Neural progenitor cell (in vitro differentiated cells): ENCODE results near the gene ERGIC1. TPM values are rescaled to one million over a fixed set of nuclear protein-coding genes. Genes with fewer than 3 reads are reported as not detected.

ENCODE experiments used
- DNase-seq: peaks from one replicate; pipeline ENCODE4 v3.0.0-alpha.2; 2016; ENCODE audit warnings: low spot score
- H2AFZ ChIP-seq: fragments of 200-600 bp; sonication (generic); replicated peaks from 2 replicates; pipeline ENCODE4 v1.6.1; 2016; ENCODE audit warnings: antibody characterized with exemption
- H3F3A ChIP-seq: fragments of 200-600 bp; sonication (generic); 2 replicates; pipeline ENCODE4 v1.6.1; 2016; ENCODE audit warnings: antibody characterized with exemption, low read depth
- H3K27ac ChIP-seq: fragments of 200-600 bp; sonication (generic); 2 replicates; pipeline ENCODE4 v1.5.1; 2016; ENCODE audit warnings: mild to moderate bottlenecking
- H3K27me3 ChIP-seq: fragments of 200-600 bp; sonication (generic); 2 replicates; pipeline ENCODE4 v1.6.1; 2016; ENCODE audit warnings: mild to moderate bottlenecking, moderate library complexity
- H3K36me3 ChIP-seq: fragments of 200-600 bp; sonication (generic); 2 replicates; pipeline ENCODE4 v1.5.1; 2016
- H3K4me1 ChIP-seq: fragments of 200-600 bp; sonication (generic); 2 replicates; pipeline ENCODE4 v1.6.1; 2016; ENCODE audit warnings: mixed run types
- H3K4me2 ChIP-seq: fragments of 200-600 bp; sonication (generic); 2 replicates; pipeline ENCODE4 v1.6.1; 2016
- H3K4me3 ChIP-seq: fragments of 200-600 bp; sonication (generic); 2 replicates; pipeline ENCODE4 v1.5.1; 2016
- H3K79me2 ChIP-seq: fragments of 200-600 bp; sonication (generic); 2 replicates; pipeline ENCODE4 v1.6.1; 2016; ENCODE audit warnings: low read depth
- H3K9ac ChIP-seq: fragments of 200-600 bp; sonication (generic); 2 replicates; pipeline ENCODE4 v1.6.1; 2016
- H3K9me3 ChIP-seq: fragments of 200-600 bp; sonication (generic); 2 replicates; pipeline ENCODE4 v1.5.1; 2016; ENCODE audit warnings: low read depth
- H4K20me1 ChIP-seq: fragments of 200-600 bp; sonication (generic); 2 replicates; pipeline ENCODE4 v1.6.1; 2016; ENCODE audit warnings: low read depth
- H3K27ac Mint-ChIP-seq: 3 replicates; pipeline ENCODE4 v1.8.0; 2021; ENCODE audit warnings: mixed read lengths
- H3K27me3 Mint-ChIP-seq: 2 replicates; pipeline ENCODE4 v1.8.0; 2022; ENCODE audit warnings: low read depth, mild to moderate bottlenecking, inconsistent platforms, moderate library complexity, mixed read lengths; ENCODE audit not compliant: insufficient read depth
- H3K36me3 Mint-ChIP-seq: 3 replicates; pipeline ENCODE4 v1.8.0; 2021; ENCODE audit warnings: mixed read lengths
- H3K4me1 Mint-ChIP-seq: 3 replicates; pipeline ENCODE4 v1.8.0; 2021; ENCODE audit warnings: mixed read lengths
- H3K4me3 Mint-ChIP-seq: 3 replicates; pipeline ENCODE4 v1.8.0; 2021; ENCODE audit warnings: mild to moderate bottlenecking, moderate library complexity, mixed read lengths
- H3K9me3 Mint-ChIP-seq: 3 replicates; pipeline ENCODE4 v1.8.0; 2020; ENCODE audit warnings: mixed read lengths
- CTCF ChIP-seq: fragments of 200-600 bp; sonication (generic); IDR thresholded peaks from 2 replicates; pipeline ENCODE4 v1.5.1; 2017; ENCODE audit warnings: antibody characterized with exemption, mild to moderate bottlenecking
- EZH2 ChIP-seq: fragments of 200-600 bp; sonication (generic); IDR thresholded peaks from 2 replicates; pipeline ENCODE4 v1.6.1; 2017; ENCODE audit warnings: antibody characterized with exemption, mild to moderate bottlenecking, moderate library complexity
- EZH2phosphoT487 ChIP-seq: fragments of 200-600 bp; sonication (generic); IDR thresholded peaks from 2 replicates; pipeline ENCODE4 v1.6.1; 2017; ENCODE audit warnings: antibody characterized with exemption
- total RNA-seq: library from RNA; depleted of rRNA; stranded (reverse); fragments of >200 nt; gene quantifications from 2 replicates; pipeline ENCODE4 v1.2.3, GENCODE V29; 2015; ENCODE audit warnings: low replicate concordance

The ERGIC1 gene
- total RNA-seq, 1 donor from 2014 or later: 28.7 TPM

GRCh38 chr5:172841256-172841655 lies 7.2 kb downstream of the ERGIC1 start:
- Mint-ChIP-seq H3K27me3 (peaks cover 2% of the 10 kb centered on the region), H3K4me1 (peaks cover 31% of the 10 kb centered on the region), H3K4me3 (no peak overlapping the region), H3K36me3 (peaks cover 2% of the 10 kb centered on the region), H3K9me3 (no peaks in the 10 kb centered on the region), H3K27ac (no peak overlapping the region)
- Histone ChIP-seq H3K9ac (no peak overlapping the region), H3K9me3 (no peaks in the 10 kb centered on the region), H3K4me3 (no peak overlapping the region), H3K27ac (no peak overlapping the region), H4K20me1 (peaks cover 96% of the 10 kb centered on the region), H3F3A (peaks cover 25% of the 10 kb centered on the region), H3K4me1 (peaks cover 19% of the 10 kb centered on the region), H3K4me2 (no peak overlapping the region), H2AFZ (no peak overlapping the region), H3K27me3 (no peaks in the 10 kb centered on the region), H3K79me2 (peaks cover 79% of the 10 kb centered on the region), H3K36me3 (no peaks in the 10 kb centered on the region)
- TF ChIP-seq EZH2phosphoT487 (no peak), EZH2 (no peak), CTCF (no peak)
- DNase-seq: no peak

GRCh38 chr5:172843825-172844576 lies 9.9 kb downstream of the ERGIC1 start:
- Mint-ChIP-seq H3K27me3 (peaks cover 2% of the 10 kb centered on the region), H3K27ac (no peak overlapping the region), H3K4me1 (peaks cover 29% of the 10 kb centered on the region), H3K36me3 (peaks cover 2% of the 10 kb centered on the region), H3K9me3 (no peaks in the 10 kb centered on the region), H3K4me3 (no peak overlapping the region)
- Histone ChIP-seq H2AFZ (no peak overlapping the region), H3K36me3 (no peaks in the 10 kb centered on the region), H3F3A (peaks cover 19% of the 10 kb centered on the region), H3K79me2 (peaks cover 79% of the 10 kb centered on the region), H3K4me1 (peaks cover 19% of the 10 kb centered on the region), H3K4me2 (no peak overlapping the region), H3K4me3 (no peak overlapping the region), H3K27me3 (no peaks in the 10 kb centered on the region), H3K9me3 (no peaks in the 10 kb centered on the region), H3K9ac (no peak overlapping the region), H4K20me1 (peaks cover 92% of the 10 kb centered on the region), H3K27ac (no peak overlapping the region)
- no peak for DNase-seq
- TF ChIP-seq EZH2 (no peak), CTCF (no peak), EZH2phosphoT487 (no peak)

GRCh38 chr5:172844577-172844838 lies 10.5 kb downstream of the ERGIC1 start:
- Mint-ChIP-seq H3K36me3 (peaks cover 2% of the 10 kb centered on the region), H3K4me1 (peaks cover 29% of the 10 kb centered on the region), H3K9me3 (no peaks in the 10 kb centered on the region), H3K27me3 (peaks cover 2% of the 10 kb centered on the region), H3K27ac (no peak overlapping the region), H3K4me3 (no peak overlapping the region)
- H3K27ac ChIP-seq: no peak overlapping the region
- peaks cover 92% of the 10 kb centered on the region for H4K20me1 ChIP-seq
- TF ChIP-seq EZH2phosphoT487: no peak
- TF ChIP-seq EZH2: no peak
- no peak for TF ChIP-seq CTCF
- no peak overlapping the region for H3K4me2 ChIP-seq
- H3K79me2 ChIP-seq: peaks cover 74% of the 10 kb centered on the region
- no peaks in the 10 kb centered on the region for H3K36me3 ChIP-seq
- peaks cover 15% of the 10 kb centered on the region for H3K4me1 ChIP-seq
- no peak overlapping the region for H2AFZ ChIP-seq
- H3K27me3 ChIP-seq: no peaks in the 10 kb centered on the region
- no peaks in the 10 kb centered on the region for H3K9me3 ChIP-seq
- H3K9ac ChIP-seq: no peak overlapping the region
- H3K4me3 ChIP-seq: no peak overlapping the region
- no peak for DNase-seq
- peaks cover 15% of the 10 kb centered on the region for H3F3A ChIP-seq
